Rectal smooth muscle tissue (tissue), 1 donor: ENCODE data around the gene SLC30A7.
"Not testable (repeated sequence)": the region's sequence is repeated elsewhere in the genome, so short reads cannot be mapped to it uniquely, and the experiment has no call there.

Source experiments
- H3K27ac ChIP-seq: one replicate; pipeline ENCODE4 v1.7.0; 2013; ENCODE audit warnings: low read depth, low read length, inconsistent platforms
- H3K27me3 ChIP-seq: one replicate; pipeline ENCODE4 v1.7.0; 2013; ENCODE audit warnings: low read length; ENCODE audit not compliant: control insufficient read depth, insufficient read depth
- H3K36me3 ChIP-seq: one replicate; pipeline ENCODE4 v1.7.0; 2013; ENCODE audit warnings: low read length; ENCODE audit not compliant: control insufficient read depth, insufficient read depth
- H3K4me1 ChIP-seq: one replicate; pipeline ENCODE4 v1.7.0; 2013; ENCODE audit warnings: low read length; ENCODE audit not compliant: control insufficient read depth, insufficient read depth
- H3K4me3 ChIP-seq: one replicate; pipeline ENCODE4 v1.7.0; 2013; ENCODE audit warnings: low read length
- H3K9ac ChIP-seq: one replicate; pipeline ENCODE4 v1.7.0; 2013; ENCODE audit warnings: low read length

Gene SLC30A7

DNA sequence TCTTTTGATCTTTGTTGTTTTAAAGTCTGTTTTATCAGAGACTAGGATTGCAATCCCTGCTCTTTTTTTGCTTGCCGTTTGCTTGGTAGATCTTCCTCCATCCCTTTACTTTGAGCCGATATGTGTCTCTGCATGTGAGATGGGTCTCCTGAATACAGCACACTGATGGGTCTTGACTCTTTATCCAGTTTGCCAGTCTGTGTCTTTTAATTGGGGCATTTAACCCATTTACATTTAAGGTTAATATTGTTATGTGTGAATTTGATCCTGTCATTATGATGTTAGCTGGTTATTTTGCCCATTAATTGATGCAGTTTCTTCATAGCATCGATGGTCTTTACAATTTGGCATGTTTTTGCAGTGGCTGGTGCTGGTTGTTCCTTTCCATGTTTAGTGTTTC lies 51.9 kb downstream of the SLC30A7 start:
- H3K4me1 ChIP-seq, H3K27ac ChIP-seq, H3K9ac ChIP-seq, H3K36me3 ChIP-seq, H3K27me3 ChIP-seq, H3K4me3 ChIP-seq: not testable (repeated sequence)

DNA sequence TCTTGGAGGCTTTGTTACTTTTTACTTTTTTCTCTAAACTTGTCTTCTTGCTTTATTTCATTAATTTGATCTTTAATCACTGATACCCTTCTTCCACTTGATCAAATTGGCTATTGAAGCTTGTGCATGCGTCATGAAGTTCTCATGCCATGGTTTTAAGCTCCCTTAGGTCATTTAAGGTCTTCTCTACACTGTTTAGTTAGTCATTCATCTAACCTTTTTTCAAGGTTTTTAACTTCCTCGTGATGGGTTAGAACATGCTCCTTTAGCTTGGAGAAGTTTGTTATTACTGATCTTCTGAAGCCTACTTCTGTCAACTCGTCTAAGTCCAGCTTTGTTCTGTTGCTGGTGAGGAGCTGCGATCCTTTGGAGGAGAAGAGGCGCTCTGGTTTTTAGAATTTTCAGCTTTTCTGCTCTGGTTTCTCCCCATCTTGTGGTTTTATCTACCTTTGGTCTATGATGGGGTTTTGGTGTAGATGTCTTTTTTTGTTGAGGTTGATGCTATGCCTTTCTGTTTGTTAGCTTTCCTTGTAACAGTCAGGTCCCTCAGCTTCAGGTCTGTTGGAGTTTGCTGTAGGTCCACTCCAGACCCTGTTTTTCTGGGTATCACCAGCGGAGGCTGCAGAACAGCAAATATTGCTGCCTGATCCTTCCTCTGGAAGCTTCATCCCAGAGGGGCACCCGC lies 53.0 kb downstream of the SLC30A7 start:
- not testable (repeated sequence) for H3K27me3 ChIP-seq, H3K4me3 ChIP-seq, H3K27ac ChIP-seq, H3K9ac ChIP-seq, H3K36me3 ChIP-seq, H3K4me1 ChIP-seq

DNA sequence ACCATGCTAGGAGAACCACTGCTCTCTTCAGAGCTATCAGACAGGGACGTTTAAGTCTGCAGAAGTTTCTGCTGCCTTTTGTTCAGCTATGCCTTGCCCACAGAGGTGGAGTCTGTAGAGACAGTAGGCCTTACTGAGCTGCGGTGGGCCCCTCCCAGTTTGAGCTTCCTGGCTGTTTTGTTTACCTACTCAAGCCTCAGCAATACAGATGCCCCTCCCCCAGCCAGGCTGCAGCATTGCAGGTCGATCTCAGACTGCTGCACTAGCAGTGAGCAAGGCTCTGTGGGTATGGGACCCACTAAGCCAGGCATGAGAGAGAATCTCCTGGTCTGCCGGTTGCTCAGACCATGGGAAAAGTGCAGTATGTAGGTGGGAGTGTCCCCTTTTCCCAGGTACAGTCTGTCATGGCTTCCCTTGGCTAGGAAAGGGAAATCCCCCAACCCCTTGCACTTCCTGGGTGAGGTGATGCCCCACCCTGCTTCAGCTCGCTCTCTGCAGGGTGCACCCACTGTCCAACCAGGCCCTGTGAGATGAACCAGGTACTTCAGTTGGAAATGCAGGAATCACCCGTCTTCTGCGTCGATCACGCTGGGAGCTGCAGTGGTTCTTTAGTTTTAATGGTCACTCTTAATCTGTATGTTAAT lies 53.7 kb downstream of the SLC30A7 start:
- H3K9ac ChIP-seq, H3K36me3 ChIP-seq, H3K4me1 ChIP-seq, H3K27ac ChIP-seq, H3K27me3 ChIP-seq: not testable (repeated sequence)
- H3K4me3 ChIP-seq: peak overlapping the region; percentile 11

DNA sequence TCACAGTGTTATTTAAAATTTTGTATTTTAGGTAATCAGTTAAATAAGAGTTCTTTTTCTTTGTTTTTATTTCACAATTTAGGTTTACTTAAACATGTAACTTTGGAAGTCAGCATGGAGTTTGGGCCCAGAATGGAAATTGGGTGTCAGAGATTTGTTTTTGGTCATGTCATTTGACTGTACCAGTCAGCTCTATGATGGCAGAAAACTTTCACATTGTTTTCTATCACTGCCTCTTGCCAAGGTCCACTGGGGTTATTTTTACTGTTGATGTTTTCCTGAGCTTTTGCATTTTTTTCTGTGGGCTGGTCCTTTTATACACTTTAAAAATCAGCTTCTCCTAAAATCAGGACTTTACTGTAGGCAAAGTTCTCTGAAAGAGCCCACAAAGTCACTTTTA lies 54.4 kb downstream of the SLC30A7 start:
- no peaks in the 10 kb centered on the region for H3K36me3 ChIP-seq
- no peak overlapping the region for H3K4me3 ChIP-seq
- no peak overlapping the region for H3K27ac ChIP-seq
- H3K9ac ChIP-seq: no peak overlapping the region
- H3K27me3 ChIP-seq: no peaks in the 10 kb centered on the region
- no peaks in the 10 kb centered on the region for H3K4me1 ChIP-seq

DNA sequence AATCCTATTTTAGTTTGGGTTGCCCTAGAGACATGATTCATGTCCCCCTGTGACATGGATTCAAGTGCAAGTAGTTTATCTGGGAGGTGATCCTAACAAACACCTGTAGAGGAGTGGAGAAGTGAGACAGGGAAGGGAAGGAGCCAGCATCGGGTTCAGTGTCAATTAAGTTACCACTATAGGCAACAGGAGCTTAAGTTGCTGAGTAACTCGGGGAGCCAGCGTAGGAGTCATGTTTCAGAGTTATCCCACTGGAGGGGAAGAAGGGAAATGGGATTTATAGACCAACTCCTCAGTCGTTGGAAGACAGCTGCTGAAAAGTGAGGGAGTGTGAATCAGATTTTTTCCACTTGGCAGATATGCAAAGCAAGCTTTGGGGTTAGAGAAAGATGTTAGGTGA lies 54.9 kb downstream of the SLC30A7 start:
- no peaks in the 10 kb centered on the region for H3K4me1 ChIP-seq
- no peaks in the 10 kb centered on the region for H3K36me3 ChIP-seq
- H3K27me3 ChIP-seq: no peaks in the 10 kb centered on the region
- no peak overlapping the region for H3K9ac ChIP-seq
- H3K4me3 ChIP-seq: no peak overlapping the region
- H3K27ac ChIP-seq: no peak overlapping the region

DNA sequence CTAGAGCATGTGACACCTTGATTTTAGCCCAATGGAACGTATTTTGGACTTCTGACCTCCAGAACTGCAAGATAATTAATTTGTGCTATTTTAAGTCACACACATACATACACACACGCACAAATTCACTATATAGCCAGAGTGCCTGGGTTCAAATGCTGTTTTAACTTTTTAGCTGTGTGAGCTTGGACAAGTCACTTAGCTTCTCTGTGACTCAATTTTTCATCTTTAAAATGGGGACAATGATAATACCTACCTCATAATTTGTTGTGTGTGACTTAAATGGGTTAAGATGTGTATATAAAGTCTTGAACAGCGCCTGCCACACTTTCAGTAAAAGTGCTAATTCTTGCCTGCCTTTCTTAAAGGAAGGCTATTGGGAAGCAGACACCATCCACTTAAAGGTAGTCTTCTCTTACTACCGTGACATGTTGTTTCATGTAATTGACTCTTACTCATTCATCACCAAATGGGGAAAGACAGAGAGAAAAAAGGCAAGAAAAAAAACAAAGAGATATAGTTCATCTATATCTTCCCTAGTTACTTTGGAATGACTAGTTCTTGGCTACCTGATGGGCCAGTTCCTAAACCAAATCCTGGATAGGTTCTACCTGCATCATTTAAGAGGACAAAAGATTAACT lies 56.3 kb downstream of the SLC30A7 start:
- Histone ChIP-seq H3K27ac (no peak overlapping the region), H3K36me3 (no peaks in the 10 kb centered on the region), H3K9ac (no peak overlapping the region), H3K4me1 (no peaks in the 10 kb centered on the region), H3K27me3 (no peaks in the 10 kb centered on the region), H3K4me3 (no peak overlapping the region)

DNA sequence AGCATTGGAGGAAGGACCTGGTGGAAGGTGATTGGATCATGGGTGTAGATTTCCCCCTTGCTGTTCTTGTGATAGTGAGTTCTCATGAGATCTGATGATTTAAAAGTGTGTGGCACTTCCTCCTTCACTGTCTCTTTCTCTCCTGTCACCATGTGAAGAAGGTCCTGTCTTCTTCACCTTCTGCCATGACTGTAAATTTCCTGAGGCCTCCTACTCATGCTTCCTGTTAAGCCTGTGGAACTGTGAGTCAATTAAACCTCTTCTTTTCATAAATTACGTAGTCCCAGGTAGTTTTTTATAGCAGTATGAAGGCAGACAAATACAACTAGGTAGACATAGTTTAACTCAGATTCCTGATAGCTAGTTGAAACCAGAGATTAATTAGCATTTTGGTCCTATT lies 57.1 kb downstream of the SLC30A7 start:
- not testable (repeated sequence) for H3K27me3 ChIP-seq, H3K4me1 ChIP-seq, H3K36me3 ChIP-seq, H3K4me3 ChIP-seq, H3K9ac ChIP-seq, H3K27ac ChIP-seq

DNA sequence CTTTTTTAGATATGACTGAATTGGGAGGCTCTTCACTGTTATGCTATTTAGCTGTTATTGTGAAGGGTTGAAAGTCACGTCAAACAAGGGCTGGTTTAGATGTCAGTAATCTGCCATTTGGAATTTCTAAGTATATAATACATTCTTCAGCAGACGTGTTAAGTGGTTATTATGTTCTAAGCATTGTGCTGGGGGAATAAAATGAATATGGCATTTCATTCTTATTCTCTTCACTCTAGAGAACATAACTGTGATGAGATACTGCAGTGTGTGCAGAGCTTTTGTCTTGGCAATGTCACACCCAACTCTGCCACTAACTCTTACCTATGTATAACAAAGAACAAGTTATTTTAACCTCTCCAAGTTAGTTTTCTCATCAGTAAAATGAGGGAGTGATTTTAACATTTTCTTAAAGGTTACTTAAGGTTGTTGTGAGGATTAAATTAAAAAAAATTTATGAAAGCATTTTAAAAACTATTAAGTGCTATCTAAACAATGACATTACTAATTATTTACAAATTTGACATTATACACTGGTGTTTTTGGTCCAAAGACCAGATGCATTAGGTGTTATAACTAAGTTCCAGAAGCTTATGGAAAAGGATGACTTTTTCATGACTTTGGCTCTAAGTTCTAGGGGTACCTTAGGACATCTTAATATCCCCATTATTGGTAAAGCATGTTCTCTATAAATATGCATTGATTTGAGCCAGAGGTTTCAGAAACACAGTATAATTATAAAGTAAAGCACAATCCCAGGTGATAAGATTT lies 58.3 kb downstream of the SLC30A7 start:
- Histone ChIP-seq H3K9ac (no peak overlapping the region), H3K27me3 (no peaks in the 10 kb centered on the region), H3K36me3 (no peaks in the 10 kb centered on the region), H3K27ac (no peak overlapping the region), H3K4me3 (no peak overlapping the region), H3K4me1 (no peaks in the 10 kb centered on the region)

DNA sequence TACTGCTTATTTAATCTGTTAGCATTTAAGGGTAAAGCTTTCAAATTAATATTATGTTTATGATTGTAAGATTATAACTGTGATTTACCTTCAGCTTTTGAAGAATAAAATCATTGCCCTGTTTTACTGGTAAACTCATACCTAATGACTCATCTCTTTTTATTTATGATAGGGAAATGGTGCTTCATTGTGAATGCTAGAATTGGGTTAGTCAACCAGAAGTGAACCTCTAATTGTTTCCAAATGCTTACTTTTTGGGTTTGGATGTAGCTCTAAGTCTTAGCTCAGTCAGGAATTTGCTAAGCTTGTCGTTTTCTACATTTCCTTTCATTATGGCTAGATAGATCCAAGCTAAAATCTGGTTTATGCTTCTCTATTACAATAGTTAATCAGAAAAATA lies 59.4 kb downstream of the SLC30A7 start:
- Histone ChIP-seq H3K27me3 (no peaks in the 10 kb centered on the region), H3K4me1 (no peaks in the 10 kb centered on the region), H3K27ac (no peak overlapping the region), H3K36me3 (no peaks in the 10 kb centered on the region), H3K9ac (no peak overlapping the region), H3K4me3 (no peak overlapping the region)

DNA sequence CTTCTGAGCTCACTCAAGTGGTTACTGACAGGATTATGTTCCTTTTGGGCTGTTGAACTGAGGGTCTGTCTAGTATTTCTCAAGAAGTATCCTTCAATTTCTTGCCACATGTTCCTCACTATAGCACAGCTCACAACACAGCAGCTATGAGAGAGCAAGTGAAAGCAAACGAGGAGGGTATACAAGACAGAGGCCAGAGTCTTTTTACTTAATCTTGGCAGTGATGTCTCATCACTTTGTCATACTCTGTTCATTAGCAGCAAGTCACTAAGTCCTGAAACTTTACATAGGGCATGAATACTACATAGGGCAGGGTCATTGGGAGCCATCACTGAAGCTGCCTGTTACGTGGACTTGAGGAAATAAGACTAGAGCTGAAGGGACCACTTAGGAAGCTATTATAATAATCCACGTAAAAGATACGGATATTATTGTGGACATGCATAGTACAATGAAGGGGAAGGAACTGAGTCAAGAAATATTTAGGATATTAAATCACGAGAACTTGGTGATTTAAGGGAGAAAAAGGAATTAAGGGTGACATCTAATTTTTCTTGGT lies 63.7 kb downstream of the SLC30A7 start:
- H3K4me1 ChIP-seq: no peaks in the 10 kb centered on the region
- no peaks in the 10 kb centered on the region for H3K36me3 ChIP-seq
- H3K9ac ChIP-seq: no peak overlapping the region

DNA sequence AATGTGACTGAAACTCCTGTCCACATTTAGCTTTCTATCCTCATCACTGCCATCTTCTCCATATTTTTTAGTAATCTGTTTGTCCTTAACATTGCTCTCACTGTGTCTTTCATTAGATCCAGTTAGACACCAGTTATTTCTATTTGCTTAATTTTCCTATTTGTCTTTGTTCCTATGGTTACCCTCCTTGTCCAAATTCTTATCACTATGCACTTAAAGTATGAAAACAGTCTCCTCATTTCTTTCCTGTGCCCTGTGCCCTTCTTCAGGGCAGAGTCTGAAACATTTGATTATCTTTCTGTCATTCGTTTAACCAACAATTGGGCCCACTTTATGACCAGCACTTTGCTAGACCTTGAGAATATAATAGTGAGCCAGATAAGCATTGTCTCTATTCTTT lies 64.2 kb downstream of the SLC30A7 start:
- Histone ChIP-seq H3K4me1 (no peaks in the 10 kb centered on the region), H3K27ac (no peak overlapping the region), H3K9ac (no peak overlapping the region), H3K36me3 (no peaks in the 10 kb centered on the region), H3K27me3 (no peaks in the 10 kb centered on the region), H3K4me3 (no peak overlapping the region)

More for the DNA sequence above, 63.7 kb downstream of the SLC30A7 start:
- H3K4me3 ChIP-seq: no peak overlapping the region
- no peak overlapping the region for H3K27ac ChIP-seq
- H3K27me3 ChIP-seq: no peaks in the 10 kb centered on the region

DNA sequence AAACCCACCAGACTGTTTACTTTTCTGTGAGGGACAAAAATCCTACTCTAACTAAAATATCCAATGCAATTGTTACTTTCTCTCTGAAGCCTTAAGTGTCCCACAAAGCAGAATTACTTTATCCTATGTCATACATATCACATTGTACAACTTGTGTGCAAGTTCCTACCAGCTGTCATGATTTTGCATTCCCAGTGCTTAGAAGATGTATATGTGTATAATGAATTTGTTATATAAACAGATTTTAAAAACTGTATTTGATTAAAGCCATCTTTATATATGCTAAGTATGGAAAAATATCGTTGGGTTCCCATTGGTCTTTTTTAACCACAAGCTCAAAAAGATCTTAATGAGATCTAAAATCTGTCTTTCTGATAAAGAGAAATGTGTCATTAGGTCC lies 72.7 kb downstream of the SLC30A7 start:
- peaks cover 9% of the 10 kb centered on the region for H3K36me3 ChIP-seq
- H3K9ac ChIP-seq: no peak overlapping the region
- no peak overlapping the region for H3K4me3 ChIP-seq
- no peak overlapping the region for H3K27ac ChIP-seq
- H3K4me1 ChIP-seq: no peaks in the 10 kb centered on the region
- H3K27me3 ChIP-seq: no peaks in the 10 kb centered on the region
